Endothelial cell of umbilical vein (primary cell): ENCODE measurements around the gene AGFG2. TPM values are rescaled to one million over a fixed set of nuclear protein-coding genes. Genes with fewer than 3 reads are reported as not detected.
"Not testable (repeated sequence)": the region's sequence is repeated elsewhere in the genome, so short reads cannot be mapped to it uniquely, and the experiment has no call there.

Experiments used
- BruUV-seq: library from RNA; stranded (reverse); fragments of 400-500 nt; replicated peaks from 2 replicates; lab custom pipeline; 2021; lab: Mats Ljungman, UMichigan
- CTCF ChIA-PET: fragments of 300-600, 350-600 bp; sonication (Branson Sonifier 250); formaldehyde crosslinking; loops from one replicate; lab custom pipeline; 2021; ENCODE audit warnings: antibody characterized with exemption, inconsistent platforms; lab: Charles Lee
- POLR2A ChIA-PET: fragments of 300-600, 350-600 bp; sonication (Branson Sonifier 250); formaldehyde crosslinking; loops from one replicate; lab custom pipeline; 2021; ENCODE audit warnings: antibody characterized with exemption, inconsistent platforms; lab: Charles Lee
- DNase-seq: peaks from one replicate; pipeline ENCODE4 v3.0.0-alpha.2; 2011; ENCODE audit warnings: low read depth, low spot score
- FAIRE-seq: peaks from 2 replicates; lab custom pipeline; 2011; peaks lifted over from hg19 to GRCh38; lab: Jason Lieb, UNC
- H2AFZ ChIP-seq: 2 replicates; pipeline ENCODE4 v1.6.0; 2012; ENCODE audit warnings: low read depth, low read length, control low read depth, inconsistent platforms
- H3K27ac ChIP-seq: 2 replicates; pipeline ENCODE4 v1.5.1; 2011; ENCODE audit warnings: low read depth, mild to moderate bottlenecking, control low read depth, low read length, moderate library complexity; ENCODE audit not compliant: insufficient read depth
- H3K27me3 ChIP-seq, 2 experiments: 2 replicates each; pipeline versions ENCODE4 v1.6.0 to v1.6.1; 2011; ENCODE audit warnings: low read length in 2 of 2, mixed read lengths in 1 of 2; ENCODE audit not compliant: control insufficient read depth in 2 of 2, insufficient read depth in 2 of 2
- H3K36me3 ChIP-seq, 2 experiments: 2 replicates in 1 of 2; 3 replicates in 1 of 2; pipeline ENCODE4 v1.5.1; 2011; ENCODE audit warnings: low read length in 2 of 2, mild to moderate bottlenecking in 1 of 2, moderate library complexity in 1 of 2; ENCODE audit not compliant: control insufficient read depth in 2 of 2, insufficient read depth in 2 of 2; ENCODE audit errors: extremely low read depth in 1 of 2
- H3K4me1 ChIP-seq: 3 replicates; pipeline ENCODE4 v1.5.1; 2011; ENCODE audit warnings: mild to moderate bottlenecking, low read length; ENCODE audit not compliant: control insufficient read depth, insufficient read depth; ENCODE audit errors: extremely low read depth
- H3K4me2 ChIP-seq: 2 replicates; pipeline ENCODE4 v1.6.1; 2011; ENCODE audit warnings: low read length, control low read depth, mixed read lengths; ENCODE audit not compliant: insufficient read depth
- H3K4me3 ChIP-seq, 3 experiments: fragments of 200-600 bp in 1 of 3; sonication (generic), shearing (Covaris generic) in 1 of 3; replicated peaks in 1 of 3; 2 replicates each; pipeline ENCODE4 v1.5.1; 2011 to 2016; ENCODE audit warnings: control low read depth in 3 of 3, low read length in 3 of 3, mild to moderate bottlenecking in 2 of 3, inconsistent platforms in 1 of 3, low read depth in 1 of 3, moderate library complexity in 1 of 3; ENCODE audit not compliant: insufficient read depth in 1 of 3
- H3K79me2 ChIP-seq: 2 replicates; pipeline ENCODE4 v1.6.0; 2012; ENCODE audit warnings: low read length, inconsistent platforms; ENCODE audit not compliant: control insufficient read depth, insufficient read depth
- H3K9ac ChIP-seq: replicated peaks from 2 replicates; pipeline ENCODE3; 2011; ENCODE audit warnings: low read length, control low read depth; ENCODE audit not compliant: insufficient read depth; ENCODE audit errors: extremely low read depth
- H3K9me1 ChIP-seq: replicated peaks from 3 replicates; pipeline ENCODE4 v1.6.0; 2011; ENCODE audit warnings: mild to moderate bottlenecking, low read length; ENCODE audit not compliant: control insufficient read depth, insufficient read depth; ENCODE audit errors: extremely low read depth
- H3K9me3 ChIP-seq: replicated peaks from 2 replicates; pipeline ENCODE4 v1.5.1; 2012; ENCODE audit warnings: low read length, inconsistent platforms; ENCODE audit not compliant: control insufficient read depth, insufficient read depth
- H4K20me1 ChIP-seq: replicated peaks from 2 replicates; pipeline ENCODE3; 2011; ENCODE audit warnings: mild to moderate bottlenecking, low read length; ENCODE audit not compliant: control insufficient read depth, insufficient read depth; ENCODE audit errors: extremely low read depth
- FOS ChIP-seq: IDR thresholded peaks from 2 replicates; pipeline ENCODE4 v1.6.1; 2011; ENCODE audit warnings: mild to moderate bottlenecking, low read length, moderate library complexity, borderline replicate concordance; ENCODE audit not compliant: insufficient read depth
- MYC ChIP-seq: IDR thresholded peaks from one replicate; pipeline ENCODE4 v1.6.1; 2011; ENCODE audit warnings: mild to moderate bottlenecking, low read depth, low read length
- dilution Hi-C: fragments of 300-500 bp; cut with MboI; formaldehyde crosslinking; loops from one replicate; pipeline ENCODE4 v1.15.0; 2019; ENCODE audit warnings: low sequenced_read_pairs; ENCODE audit not compliant: extremely low pct_ligation_motif_present
- intact Hi-C: fragments of 100-400 bp; cut with micrococcal nuclease; formaldehyde crosslinking; loops from one replicate; pipeline ENCODE4 v1.10.0; 2022
- polyA plus RNA-seq, 4 experiments: library from polyadenylated mRNA; depleted of rRNA in 3 of 4; stranded (reverse) in 3 of 4; unstranded in 1 of 4; fragments of >200 nt; gene quantifications; 2 replicates each; pipeline versions ENCODE4 v1.2.1 to v1.2.3, GENCODE V29; 2011 to 2012; ENCODE audit warnings: missing spikeins in 1 of 4
- total RNA-seq: library from RNA; stranded (reverse); gene quantifications from 2 replicates; pipeline ENCODE4 v1.2.3, GENCODE V29; 2021

Gene AGFG2
- total and polyA plus RNA-seq, 2 donors (not counting 3 experiments of a cell fraction or from before 2014, with no cell fraction given), result 33.6 to 44.6 TPM

- CTCF ChIA-PET, result interaction anchor here (1.5 kb wide), 1 partner anchor 23 kb away, joined by 5 read pairs; no protein-coding TSS in a partner anchor
- H3K9me1 ChIP-seq, H3K36me3 ChIP-seq, BruUV-seq, H2AFZ ChIP-seq, POLR2A ChIA-PET, H4K20me1 ChIP-seq, H3K4me2 ChIP-seq, H3K9ac ChIP-seq, H3K27me3 ChIP-seq, DNase-seq, H3K27ac ChIP-seq, intact Hi-C loops, dilution Hi-C loops, FAIRE-seq, H3K9me3 ChIP-seq, H3K4me3 ChIP-seq: not testable (repeated sequence)
- H3K4me1 ChIP-seq, result peaks cover 12% of the 10 kb centered on the region
- H3K79me2 ChIP-seq, result peaks cover 12% of the 10 kb centered on the region
Observed at GRCh38 chr7:100536695-100537094, 2.3 kb upstream of the AGFG2 start.

- no peaks in the 10 kb centered on the region for H3K27me3 ChIP-seq
- peaks cover 12% of the 10 kb centered on the region for H3K4me1 ChIP-seq
- intact Hi-C loops (loop anchor here (1.0 to 2.0 kb wide), 4 partner anchors 8 to 74 kb away; partner anchors contain the start of genes MOSPD3 and TSC22D4), dilution Hi-C loops (no loop called here)
- no peaks in the 10 kb centered on the region for H4K20me1 ChIP-seq
- peak overlapping the region; percentile 0 for H3K27ac ChIP-seq
- H3K9ac ChIP-seq, result peak overlapping the region; percentile 0
- no peaks in the 10 kb centered on the region for H3K36me3 ChIP-seq
- FAIRE-seq (no peak), DNase-seq (no peak)
- ChIA-PET POLR2A (interaction anchor here (0.6 to 1.2 kb wide), 2 partner anchors 10 to 21 kb away, joined by 4 read pairs; no protein-coding TSS in a partner anchor), CTCF (interaction anchor here (1.0 to 3.4 kb wide), 5 partner anchors 9 to 55 kb away, joined by 3 to 27 read pairs (median 5); partner anchors contain the start of gene NYAP1)
- H3K9me1 ChIP-seq, result no peaks in the 10 kb centered on the region
- no peaks in the 10 kb centered on the region for H3K9me3 ChIP-seq
- H3K4me2 ChIP-seq, result peak overlapping the region; percentile 60
- peak overlapping the region; percentile 66 for H2AFZ ChIP-seq
- TF ChIP-seq FOS (no peak), MYC (no peak)
- peak overlapping the region in 1 of 3 experiments; percentile 43 for H3K4me3 ChIP-seq
- H3K79me2 ChIP-seq, result peaks cover 19% of the 10 kb centered on the region
- no TSS peak for BruUV-seq
Observed at GRCh38 chr7:100538348-100538653, 702 bp upstream of the AGFG2 start.
